Activated naive CD8-positive, alpha-beta T cell (primary cell): ENCODE measurements around the gene ATAD3B.
"Not testable (repeated sequence)": the region's sequence is repeated elsewhere in the genome, so short reads cannot be mapped to it uniquely, and the experiment has no call there.

Source experiments
- H3K27ac Mint-ChIP-seq: one replicate; pipeline ENCODE4 v1.8.0; 2021; ENCODE audit warnings: mixed read lengths
- H3K27me3 Mint-ChIP-seq: one replicate; pipeline ENCODE4 v1.8.0; 2021; ENCODE audit warnings: mixed read lengths
- H3K36me3 Mint-ChIP-seq: one replicate; pipeline ENCODE4 v1.8.0; 2021; ENCODE audit warnings: mixed read lengths
- H3K4me1 Mint-ChIP-seq: one replicate; pipeline ENCODE4 v1.8.0; 2021; ENCODE audit warnings: low read depth, mixed read lengths
- H3K4me3 Mint-ChIP-seq: one replicate; pipeline ENCODE4 v1.8.0; 2021; ENCODE audit warnings: mild to moderate bottlenecking, mixed read lengths
- H3K9me3 Mint-ChIP-seq: one replicate; pipeline ENCODE4 v1.8.0; 2021; ENCODE audit warnings: low read depth, mixed read lengths

The ATAD3B gene, protein sequence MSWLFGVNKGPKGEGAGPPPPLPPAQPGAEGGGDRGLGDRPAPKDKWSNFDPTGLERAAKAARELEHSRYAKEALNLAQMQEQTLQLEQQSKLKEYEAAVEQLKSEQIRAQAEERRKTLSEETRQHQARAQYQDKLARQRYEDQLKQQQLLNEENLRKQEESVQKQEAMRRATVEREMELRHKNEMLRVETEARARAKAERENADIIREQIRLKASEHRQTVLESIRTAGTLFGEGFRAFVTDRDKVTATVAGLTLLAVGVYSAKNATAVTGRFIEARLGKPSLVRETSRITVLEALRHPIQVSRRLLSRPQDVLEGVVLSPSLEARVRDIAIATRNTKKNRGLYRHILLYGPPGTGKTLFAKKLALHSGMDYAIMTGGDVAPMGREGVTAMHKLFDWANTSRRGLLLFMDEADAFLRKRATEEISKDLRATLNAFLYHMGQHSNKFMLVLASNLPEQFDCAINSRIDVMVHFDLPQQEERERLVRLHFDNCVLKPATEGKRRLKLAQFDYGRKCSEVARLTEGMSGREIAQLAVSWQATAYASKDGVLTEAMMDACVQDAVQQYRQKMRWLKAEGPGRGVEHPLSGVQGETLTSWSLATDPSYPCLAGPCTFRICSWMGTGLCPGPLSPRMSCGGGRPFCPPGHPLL

DNA sequence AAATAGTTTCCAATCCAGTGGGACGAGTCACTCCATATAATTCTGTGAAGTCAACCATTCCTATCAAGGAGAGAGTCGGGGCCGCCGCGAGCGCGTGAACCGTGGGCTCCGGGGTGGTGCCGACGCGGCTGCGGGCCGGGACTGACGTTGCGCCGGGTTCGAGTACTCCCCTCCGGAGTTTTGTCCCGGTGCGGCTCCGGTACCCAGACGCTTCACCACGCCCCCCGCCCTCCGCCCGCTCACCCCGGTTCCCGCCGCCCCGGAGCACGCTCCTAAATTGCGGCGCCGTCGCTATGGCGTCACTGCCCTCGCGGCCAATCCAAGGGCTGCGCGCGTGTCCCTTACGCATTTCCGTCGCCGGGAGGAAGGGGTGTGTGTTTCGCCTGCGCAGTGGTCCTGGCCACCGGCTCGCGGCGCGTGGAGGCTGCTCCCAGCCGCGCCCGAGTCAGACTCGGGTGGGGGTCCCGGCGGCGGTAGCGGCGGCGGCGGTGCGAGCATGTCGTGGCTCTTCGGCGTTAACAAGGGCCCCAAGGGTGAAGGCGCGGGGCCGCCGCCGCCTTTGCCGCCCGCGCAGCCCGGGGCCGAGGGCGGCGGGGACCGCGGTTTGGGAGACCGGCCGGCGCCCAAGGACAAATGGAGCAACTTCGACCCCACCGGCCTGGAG lies at the start of gene ATAD3B:
Gene ATAD3B (plus strand): TSS at position 377 of the 664 bp plus-strand sequence. CDS start 120 bp downstream, at position 497.
- Mint-ChIP-seq H3K4me3 (peak within 1 kb of the TSS; percentile 97), H3K27me3 (no peaks in the 10 kb centered on the region), H3K27ac (peak within 1 kb of the TSS; percentile 94), H3K36me3 (no peaks in the 10 kb centered on the region), H3K9me3 (no peaks in the 10 kb centered on the region), H3K4me1 (peaks cover 18% of the 10 kb centered on the region)

DNA sequence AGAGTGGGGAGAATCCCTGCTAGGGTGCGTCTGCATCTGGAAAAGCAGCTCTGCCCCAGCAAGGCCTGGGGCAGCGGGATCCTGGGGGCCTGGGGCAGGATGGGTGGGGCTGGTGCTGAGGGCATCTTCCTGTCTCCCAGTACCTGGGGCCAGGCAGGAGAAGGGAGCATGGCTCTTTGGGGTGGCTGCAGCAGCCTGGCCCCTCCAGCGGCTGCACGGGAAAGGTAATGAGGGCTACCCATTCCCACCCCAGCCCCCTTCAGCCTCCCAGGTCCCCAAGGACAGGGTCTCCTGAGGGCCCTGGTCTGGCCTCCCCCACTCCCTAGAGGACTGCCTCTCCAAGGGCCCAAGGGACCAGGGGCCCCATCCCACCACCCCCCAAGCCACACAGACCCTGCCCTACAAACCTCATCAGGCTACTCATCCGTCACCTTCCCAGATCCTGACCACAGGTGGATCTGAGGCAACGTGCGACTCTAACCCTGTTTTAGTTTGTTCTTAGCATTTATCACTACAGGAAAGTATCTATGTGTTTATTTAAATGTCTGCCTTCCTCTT lies 49.6 kb upstream of the ATAD3B start:
- no peaks in the 10 kb centered on the region for H3K36me3 Mint-ChIP-seq
- H3K9me3 Mint-ChIP-seq, result no peaks in the 10 kb centered on the region
- no peak overlapping the region for H3K27ac Mint-ChIP-seq
- peaks cover 2% of the 10 kb centered on the region for H3K4me1 Mint-ChIP-seq
- no peak overlapping the region for H3K4me3 Mint-ChIP-seq
- no peaks in the 10 kb centered on the region for H3K27me3 Mint-ChIP-seq

DNA sequence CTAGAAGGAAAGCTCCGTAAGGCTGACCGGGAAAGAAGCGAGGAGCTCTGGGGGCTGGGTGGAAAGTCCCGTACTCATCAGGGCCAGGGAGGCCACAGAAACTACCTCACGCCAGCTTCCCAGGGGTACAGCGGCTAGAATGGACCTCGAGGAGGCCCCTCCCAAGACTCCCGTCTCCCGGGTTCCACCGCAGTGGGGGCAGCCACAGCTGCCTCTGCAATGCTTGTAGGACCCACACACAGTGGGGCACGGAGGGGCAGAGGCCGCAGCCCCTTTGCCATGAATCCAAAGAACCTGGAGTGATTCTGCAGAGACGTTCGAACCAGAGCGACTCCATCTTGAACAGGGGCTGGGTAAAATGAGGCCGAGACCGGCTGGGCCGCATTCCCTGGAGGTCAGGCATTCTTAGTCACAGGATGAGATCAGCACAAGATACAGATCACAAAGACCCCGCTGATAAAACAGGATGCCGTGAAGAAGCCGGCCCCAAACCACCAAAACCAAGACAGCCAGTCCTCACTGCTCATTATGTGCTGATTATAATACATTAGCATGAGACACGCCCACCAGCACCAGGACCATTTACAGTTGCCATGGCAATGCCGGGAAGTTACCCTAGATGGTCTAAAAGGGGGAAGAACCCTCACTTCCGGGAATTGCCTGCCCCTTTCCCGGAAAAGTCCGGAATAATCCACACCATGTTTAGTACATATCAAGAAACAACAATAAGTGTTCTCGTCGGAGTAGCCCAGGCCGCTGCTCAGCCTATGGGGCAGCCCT lies 48.9 kb upstream of the ATAD3B start:
- no peak overlapping the region for H3K4me3 Mint-ChIP-seq
- H3K36me3 Mint-ChIP-seq, result no peaks in the 10 kb centered on the region
- H3K4me1 Mint-ChIP-seq, result peaks cover 2% of the 10 kb centered on the region
- H3K27me3 Mint-ChIP-seq, result no peaks in the 10 kb centered on the region
- H3K27ac Mint-ChIP-seq, result no peak overlapping the region
- no peaks in the 10 kb centered on the region for H3K9me3 Mint-ChIP-seq

DNA sequence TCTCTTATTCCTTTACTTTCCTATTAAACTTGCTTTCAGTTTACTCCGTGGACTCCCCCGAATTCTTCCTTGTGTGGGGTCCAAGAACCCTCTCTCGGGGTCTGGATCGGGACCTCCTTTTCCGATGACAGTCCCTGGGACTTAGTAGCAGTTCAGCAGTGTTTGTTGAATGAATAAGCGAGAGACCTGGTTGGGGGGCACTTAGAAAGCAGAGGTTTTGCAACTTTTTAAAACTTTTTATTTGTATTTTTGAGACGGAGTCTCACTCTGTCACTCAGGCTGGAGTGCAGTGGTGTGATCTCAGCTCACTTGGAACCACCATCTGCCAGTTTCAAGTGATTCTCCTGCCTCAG lies 48.3 kb upstream of the ATAD3B start:
- Mint-ChIP-seq H3K4me1 (peaks cover 2% of the 10 kb centered on the region), H3K4me3 (no peak overlapping the region), H3K27ac (no peak overlapping the region), H3K9me3 (no peaks in the 10 kb centered on the region), H3K27me3 (no peaks in the 10 kb centered on the region), H3K36me3 (no peaks in the 10 kb centered on the region)

DNA sequence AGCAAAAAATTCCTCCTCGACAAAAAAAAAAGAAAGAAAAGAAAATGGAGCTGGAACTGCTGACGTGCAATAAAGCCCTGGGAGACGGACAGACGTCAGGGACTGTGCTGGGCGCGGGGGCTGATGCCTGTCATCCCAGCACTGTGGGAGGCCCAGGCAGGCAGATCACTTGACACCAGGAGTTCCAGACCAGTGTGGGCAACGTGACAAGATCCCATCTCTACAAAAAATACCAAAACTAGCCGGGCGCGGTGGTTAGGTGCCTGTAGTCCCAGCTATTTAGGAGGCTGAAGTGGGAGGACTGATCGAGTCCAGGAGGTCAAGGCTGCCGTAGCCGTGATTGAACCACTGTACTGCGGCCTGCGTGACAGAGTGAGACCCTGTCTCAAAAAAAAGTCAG lies 46.9 kb upstream of the ATAD3B start:
- H3K4me3 Mint-ChIP-seq, result no peak overlapping the region
- H3K36me3 Mint-ChIP-seq, result no peaks in the 10 kb centered on the region
- no peak overlapping the region for H3K27ac Mint-ChIP-seq
- H3K4me1 Mint-ChIP-seq, result peaks cover 3% of the 10 kb centered on the region
- H3K27me3 Mint-ChIP-seq, result peaks cover 3% of the 10 kb centered on the region
- no peaks in the 10 kb centered on the region for H3K9me3 Mint-ChIP-seq

DNA sequence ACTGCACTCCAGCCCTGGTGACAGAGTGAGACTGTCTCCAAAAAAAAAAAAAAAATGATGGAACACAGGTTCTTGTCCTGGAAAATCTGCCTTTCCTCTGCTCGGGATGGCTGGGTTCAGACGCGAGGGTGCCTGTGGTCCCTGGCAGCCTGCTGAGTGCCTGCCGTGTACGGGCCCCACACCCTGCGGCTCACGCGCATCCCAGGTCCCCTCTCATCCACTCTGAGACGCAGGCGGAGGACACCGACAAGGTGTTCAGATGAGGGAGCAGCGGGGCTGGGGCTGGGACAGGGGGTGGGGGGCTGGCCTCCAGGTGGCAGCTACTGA lies 46.2 kb upstream of the ATAD3B start:
- no peak overlapping the region for H3K4me3 Mint-ChIP-seq
- no peaks in the 10 kb centered on the region for H3K9me3 Mint-ChIP-seq
- peaks cover 3% of the 10 kb centered on the region for H3K27me3 Mint-ChIP-seq
- H3K4me1 Mint-ChIP-seq, result peaks cover 3% of the 10 kb centered on the region
- H3K27ac Mint-ChIP-seq, result no peak overlapping the region
- H3K36me3 Mint-ChIP-seq, result no peaks in the 10 kb centered on the region

- peak overlapping the region; percentile 32 for H3K4me3 Mint-ChIP-seq
These were observed 45.6 kb upstream of the ATAD3B start for GRCh38 chr1:1425753-1426495.

GRCh38 chr1:1426496-1427105 lies 45.0 kb upstream of the ATAD3B start:
- peak overlapping the region; percentile 32 for H3K4me3 Mint-ChIP-seq

More at GRCh38 chr1:1425753-1426495, 45.6 kb upstream of the ATAD3B start:
- H3K4me1 Mint-ChIP-seq, result peaks cover 3% of the 10 kb centered on the region
- H3K27me3 Mint-ChIP-seq, result peaks cover 3% of the 10 kb centered on the region
- H3K9me3 Mint-ChIP-seq, result no peaks in the 10 kb centered on the region
- no peak overlapping the region for H3K27ac Mint-ChIP-seq
- H3K36me3 Mint-ChIP-seq, result no peaks in the 10 kb centered on the region

GRCh38 chr1:1427106-1427819 lies 44.3 kb upstream of the ATAD3B start:
- no peak overlapping the region for H3K27ac Mint-ChIP-seq
- H3K4me1 Mint-ChIP-seq, result peaks cover 3% of the 10 kb centered on the region
- H3K4me3 Mint-ChIP-seq, result no peak overlapping the region
- H3K9me3 Mint-ChIP-seq, result no peaks in the 10 kb centered on the region
- H3K27me3 Mint-ChIP-seq, result peaks cover 3% of the 10 kb centered on the region
- no peaks in the 10 kb centered on the region for H3K36me3 Mint-ChIP-seq

More at GRCh38 chr1:1426496-1427105, 45.0 kb upstream of the ATAD3B start:
- Mint-ChIP-seq H3K4me1 (peaks cover 3% of the 10 kb centered on the region), H3K36me3 (no peaks in the 10 kb centered on the region), H3K27ac (no peak overlapping the region), H3K27me3 (peaks cover 3% of the 10 kb centered on the region), H3K9me3 (no peaks in the 10 kb centered on the region)

DNA sequence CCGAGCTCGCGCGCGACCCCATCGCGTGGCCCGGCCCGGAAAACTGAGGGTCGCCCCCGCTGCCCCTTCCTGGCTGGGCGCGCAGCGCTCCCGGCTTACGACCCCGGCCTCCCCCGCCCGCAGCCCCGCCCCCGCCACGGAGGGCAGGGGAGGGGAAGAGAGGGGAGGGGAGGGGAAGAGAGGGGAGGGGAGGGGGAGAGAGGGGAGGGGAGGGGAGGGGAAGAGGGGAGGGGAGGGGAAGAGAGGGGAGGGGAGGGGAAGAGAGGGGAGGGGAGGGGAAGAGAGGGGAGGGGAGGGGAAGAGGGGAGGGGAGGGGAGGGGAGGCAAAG lies 43.8 kb upstream of the ATAD3B start:
- Mint-ChIP-seq H3K36me3 (no peaks in the 10 kb centered on the region), H3K4me1 (peaks cover 3% of the 10 kb centered on the region), H3K27me3 (peaks cover 3% of the 10 kb centered on the region), H3K4me3 (no peak overlapping the region), H3K27ac (no peak overlapping the region), H3K9me3 (no peaks in the 10 kb centered on the region)

DNA sequence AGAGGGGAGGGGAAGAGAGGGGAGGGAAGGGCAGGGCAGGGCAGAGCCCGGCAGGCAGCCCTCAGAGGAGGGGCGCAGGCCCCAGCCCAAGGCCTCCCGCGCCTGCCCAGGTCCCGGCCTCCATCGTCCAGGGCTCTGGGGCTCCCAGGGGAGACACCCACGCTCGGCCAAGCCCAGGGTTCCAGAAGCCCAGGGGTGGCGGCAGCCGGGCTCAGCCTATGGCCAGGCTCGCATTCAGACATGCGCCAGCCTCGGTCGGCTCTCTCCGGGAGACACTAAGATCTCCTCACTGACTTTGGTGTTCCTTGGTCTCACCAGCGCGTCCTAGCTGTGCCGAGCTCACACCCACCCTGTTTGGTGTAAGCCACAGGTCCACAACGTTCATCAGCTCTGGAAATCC lies 43.4 kb upstream of the ATAD3B start:
- peak overlapping the region; percentile 51 for H3K4me3 Mint-ChIP-seq
- H3K27me3 Mint-ChIP-seq, result peaks cover 3% of the 10 kb centered on the region
- no peaks in the 10 kb centered on the region for H3K9me3 Mint-ChIP-seq
- H3K4me1 Mint-ChIP-seq, result peaks cover 3% of the 10 kb centered on the region
- no peak overlapping the region for H3K27ac Mint-ChIP-seq
- H3K36me3 Mint-ChIP-seq, result no peaks in the 10 kb centered on the region

DNA sequence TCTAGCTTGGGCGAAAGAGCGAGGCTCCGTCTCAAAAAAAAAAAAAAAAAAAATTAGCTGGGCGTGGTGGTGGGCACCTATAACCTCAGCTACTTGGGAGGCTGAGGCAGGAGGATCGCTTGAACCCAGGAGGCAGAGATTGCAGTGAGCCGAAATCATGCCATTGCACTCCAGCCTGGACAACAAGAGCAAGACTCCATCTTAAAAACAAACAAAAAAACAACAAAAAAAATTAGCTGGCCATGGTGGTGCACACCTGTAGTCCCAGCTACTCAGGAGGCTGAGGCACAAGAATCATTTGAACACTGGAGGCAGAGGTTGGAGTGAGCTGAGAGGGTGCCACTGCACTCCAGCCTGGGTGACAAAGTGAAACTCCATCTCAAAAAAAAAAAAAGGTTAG lies 42.6 kb upstream of the ATAD3B start:
- not testable (repeated sequence) for H3K4me1 Mint-ChIP-seq, H3K27ac Mint-ChIP-seq, H3K27me3 Mint-ChIP-seq, H3K4me3 Mint-ChIP-seq, H3K9me3 Mint-ChIP-seq, H3K36me3 Mint-ChIP-seq

- H3K4me3 Mint-ChIP-seq, result no peak overlapping the region
- H3K27me3 Mint-ChIP-seq, result peaks cover 3% of the 10 kb centered on the region
- peaks cover 3% of the 10 kb centered on the region for H3K4me1 Mint-ChIP-seq
- H3K36me3 Mint-ChIP-seq, result no peaks in the 10 kb centered on the region
- H3K27ac Mint-ChIP-seq, result no peak overlapping the region
- H3K9me3 Mint-ChIP-seq, result no peaks in the 10 kb centered on the region
These were observed 41.9 kb upstream of the ATAD3B start for GRCh38 chr1:1429671-1430073.
